HG03520 (cell line): ENCODE measurements around the gene LRCOL1.

Experiments used
- ATAC-seq: cut with Tn5 transposase; IDR thresholded peaks from one replicate; pipeline ENCODE4 v1.9.1; 2021; ENCODE audit warnings: mild to moderate bottlenecking, moderate library complexity; ENCODE audit not compliant: unreplicated experiment

Gene LRCOL1

DNA sequence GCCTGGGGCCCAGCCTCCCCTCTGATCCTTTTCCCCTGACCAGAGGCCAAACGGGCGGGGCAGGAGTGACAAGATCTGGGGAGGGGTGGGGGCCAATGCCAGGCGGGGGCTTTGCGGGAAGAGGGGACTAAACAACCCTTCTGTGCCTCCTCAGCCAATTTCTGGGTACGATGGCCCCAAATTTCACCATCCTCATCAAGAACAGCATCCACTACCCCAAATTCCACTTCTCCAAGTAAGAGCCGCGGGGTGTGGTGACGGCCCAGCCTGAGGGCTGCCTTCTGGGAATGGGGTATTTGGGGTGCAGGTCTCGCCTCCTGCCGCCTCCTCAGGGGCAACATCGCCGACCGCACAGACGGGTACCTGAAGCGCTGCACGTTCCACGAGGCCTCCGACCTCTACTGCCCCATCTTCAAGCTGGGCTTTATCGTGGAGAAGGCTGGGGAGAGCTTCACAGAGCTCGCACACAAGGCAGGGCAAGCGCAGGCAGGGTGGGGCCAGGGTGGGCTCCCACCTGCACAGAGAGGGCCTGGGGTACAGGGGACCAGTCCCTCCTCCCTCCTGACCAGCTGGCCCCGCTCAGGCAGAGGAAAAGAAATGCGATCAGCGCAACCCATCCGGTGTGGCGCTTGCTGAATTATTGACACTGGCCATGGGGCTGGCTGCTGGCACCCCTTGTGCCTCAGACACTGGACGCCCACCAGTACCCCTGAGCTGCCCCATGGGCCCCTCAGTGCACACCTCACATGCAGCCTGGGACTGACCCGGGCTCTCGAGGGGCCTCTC lies 9.9 kb upstream of the LRCOL1 start:
- no peak for ATAC-seq

- no peak for ATAC-seq
Measured at GRCh38 chr12:132619386-132620112, 9.2 kb upstream of the LRCOL1 start.

GRCh38 chr12:132619071-132619385 lies 8.6 kb upstream of the LRCOL1 start:
- no peak for ATAC-seq

DNA sequence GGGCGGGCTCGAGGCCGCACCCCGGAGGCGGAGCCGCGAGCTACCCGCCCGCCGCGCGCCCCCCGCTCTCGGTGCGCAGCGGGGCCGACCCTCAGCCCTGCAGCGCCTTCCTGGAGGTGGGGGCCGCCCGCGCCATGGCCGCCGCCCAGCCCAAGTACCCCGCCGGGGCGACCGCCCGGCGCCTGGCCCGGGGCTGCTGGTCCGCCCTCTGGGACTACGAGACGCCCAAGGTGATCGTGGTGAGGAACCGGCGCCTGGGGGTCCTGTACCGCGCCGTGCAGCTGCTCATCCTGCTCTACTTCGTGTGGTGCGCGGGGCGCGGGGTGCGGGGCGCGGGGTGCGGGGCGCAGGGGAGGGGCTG lies 8.3 kb upstream of the LRCOL1 start, which contains the start of gene P2RX2:
Gene P2RX2, plus strand, starts transcription at position 94 of the 361 bp plus-strand sequence. Its CDS starts 41 bp downstream, at position 135.
- ATAC-seq, result no peak

- ATAC-seq, result no peak
Measured at GRCh38 chr12:132617822-132618682, 7.7 kb upstream of the LRCOL1 start.

DNA sequence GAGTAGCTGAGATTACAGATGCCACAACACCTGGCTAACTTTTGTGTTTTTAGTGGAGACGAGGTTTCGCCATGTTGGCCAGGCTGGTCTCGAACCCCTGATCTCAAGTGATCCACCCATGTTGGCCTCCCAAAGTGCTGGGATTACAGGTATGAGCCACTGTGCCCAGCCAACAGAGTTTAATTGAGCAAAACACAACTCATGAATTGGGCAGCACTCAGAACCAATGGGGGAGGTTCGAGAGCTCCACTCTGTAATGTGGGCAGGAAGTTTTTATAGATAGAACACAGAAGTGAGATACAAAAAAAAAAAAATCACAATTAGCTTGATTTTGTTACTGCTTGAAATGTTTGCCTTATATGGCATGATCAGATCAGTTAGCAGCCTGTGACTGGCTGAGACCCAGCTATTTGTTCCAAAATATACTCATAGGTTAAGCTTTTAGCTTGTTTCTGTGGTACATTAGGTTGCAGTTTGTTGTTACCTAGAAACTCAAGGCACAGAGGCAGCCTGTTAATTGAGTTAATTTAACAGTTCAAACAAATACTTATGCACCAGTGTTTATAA lies 6.8 kb upstream of the LRCOL1 start:
- no peak for ATAC-seq

- ATAC-seq, result no peak
Measured at GRCh38 chr12:132615579-132616038, 5.2 kb upstream of the LRCOL1 start.

- ATAC-seq, result no peak
Measured at GRCh38 chr12:132614861-132615578, 4.6 kb upstream of the LRCOL1 start.

DNA sequence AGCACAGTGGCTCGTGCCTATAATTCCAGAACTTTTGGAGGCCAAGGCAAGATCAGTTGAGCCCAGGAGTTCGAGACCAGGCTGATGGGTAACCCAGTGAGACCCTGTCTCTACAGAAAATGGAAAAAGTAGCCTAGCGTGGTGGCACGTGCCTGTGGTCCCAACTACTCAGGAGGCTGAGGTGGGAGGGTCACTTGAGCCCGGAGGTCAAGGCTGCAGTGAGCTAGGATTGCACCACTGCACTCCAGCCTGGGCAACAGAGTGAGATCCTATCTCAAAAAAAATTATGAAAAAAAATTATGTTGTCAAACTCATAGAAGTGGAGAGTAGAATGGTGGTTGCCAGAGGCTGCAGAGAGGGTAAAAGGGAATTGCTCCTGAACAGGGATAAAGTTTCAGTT lies 3.6 kb upstream of the LRCOL1 start:
- ATAC-seq, result no peak

GRCh38 chr12:132611620-132612019 lies 1.2 kb upstream of the LRCOL1 start:
- no peak for ATAC-seq

- ATAC-seq, result no peak
Measured at GRCh38 chr12:132610866-132611602, 652 bp upstream of the LRCOL1 start.

GRCh38 chr12:132608231-132609171 lies 1.9 kb downstream of the LRCOL1 start:
- no peak for ATAC-seq

DNA sequence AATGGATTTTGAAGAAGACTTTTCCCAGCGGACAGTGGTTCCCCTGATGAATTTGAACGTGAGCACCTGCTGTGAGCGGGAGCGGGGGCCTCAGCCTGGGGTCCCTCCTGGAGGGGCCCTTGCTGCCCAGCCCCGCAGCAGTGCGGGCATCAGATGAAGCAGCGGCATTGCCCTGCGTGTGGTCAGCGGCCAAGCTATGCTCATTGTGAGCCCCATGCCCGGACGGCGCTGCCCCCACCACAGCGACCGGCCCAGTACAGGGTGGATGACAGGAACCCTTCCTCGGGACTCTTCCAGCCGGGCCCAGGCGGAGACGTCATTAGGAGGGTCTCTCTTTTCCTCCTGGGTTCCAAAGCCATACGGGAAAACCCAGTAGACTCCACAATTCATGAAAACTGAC lies 3.5 kb downstream of the LRCOL1 start:
- ATAC-seq, result no peak

GRCh38 chr12:132606466-132606865 lies 3.9 kb downstream of the LRCOL1 start:
- no peak for ATAC-seq

DNA sequence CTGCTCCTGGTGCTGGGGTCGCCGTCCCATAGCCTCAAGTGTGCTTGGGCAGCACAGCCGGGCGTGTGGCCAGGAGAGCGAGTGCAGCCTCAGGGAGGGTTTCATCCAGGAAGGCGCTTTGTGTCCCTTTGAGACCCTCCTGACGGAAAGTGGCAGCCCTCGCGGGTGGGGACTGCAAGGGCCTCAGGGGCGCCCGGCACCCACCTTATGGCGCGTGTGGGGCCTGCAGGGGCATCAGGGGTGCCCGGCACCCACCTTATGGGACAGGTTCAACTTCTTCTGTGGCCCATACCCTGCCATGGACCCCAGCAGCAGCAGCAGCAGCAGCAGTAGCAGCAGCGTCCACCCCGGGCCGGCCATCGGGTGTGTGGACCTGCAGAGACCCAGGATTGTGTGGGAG lies 4.5 kb downstream of the LRCOL1 start:
- ATAC-seq, result no peak

DNA sequence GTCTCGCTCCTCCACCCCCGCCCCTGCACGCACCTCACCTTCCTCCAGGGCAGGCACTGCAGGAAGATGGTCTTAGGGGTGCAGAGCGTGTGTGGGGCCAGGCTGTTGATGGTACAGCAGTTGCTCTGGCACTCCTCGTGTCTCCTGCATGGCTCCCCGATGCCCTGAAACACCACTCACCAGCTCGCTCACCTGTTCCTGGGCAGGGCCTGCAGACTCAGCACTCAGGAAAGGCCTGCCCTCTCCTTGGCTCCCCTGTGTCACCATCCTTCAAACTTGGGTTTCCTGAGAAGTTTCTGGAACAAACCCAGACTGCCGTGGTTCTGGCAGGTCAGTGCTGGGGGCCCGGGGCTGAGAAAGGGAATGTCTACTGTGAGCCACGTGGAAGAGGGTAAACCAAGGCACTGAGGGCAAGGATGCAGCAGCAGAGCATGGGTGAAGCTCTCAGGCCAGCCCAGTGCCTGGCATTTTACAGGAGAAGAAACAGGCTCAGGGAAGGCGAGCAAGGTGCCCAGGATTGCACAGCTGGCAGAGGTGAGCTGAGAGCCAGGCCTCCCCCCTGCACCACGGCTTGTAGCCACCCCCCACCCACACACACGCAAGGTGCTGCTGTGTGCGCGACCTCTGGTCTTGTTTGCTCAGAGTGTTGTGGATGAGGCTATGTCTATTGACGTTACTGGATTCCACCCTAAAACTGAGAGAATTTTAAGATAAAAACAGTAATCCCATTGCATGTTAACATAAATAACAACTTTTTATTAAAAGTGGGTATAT lies 5.5 kb downstream of the LRCOL1 start:
- no peak for ATAC-seq

DNA sequence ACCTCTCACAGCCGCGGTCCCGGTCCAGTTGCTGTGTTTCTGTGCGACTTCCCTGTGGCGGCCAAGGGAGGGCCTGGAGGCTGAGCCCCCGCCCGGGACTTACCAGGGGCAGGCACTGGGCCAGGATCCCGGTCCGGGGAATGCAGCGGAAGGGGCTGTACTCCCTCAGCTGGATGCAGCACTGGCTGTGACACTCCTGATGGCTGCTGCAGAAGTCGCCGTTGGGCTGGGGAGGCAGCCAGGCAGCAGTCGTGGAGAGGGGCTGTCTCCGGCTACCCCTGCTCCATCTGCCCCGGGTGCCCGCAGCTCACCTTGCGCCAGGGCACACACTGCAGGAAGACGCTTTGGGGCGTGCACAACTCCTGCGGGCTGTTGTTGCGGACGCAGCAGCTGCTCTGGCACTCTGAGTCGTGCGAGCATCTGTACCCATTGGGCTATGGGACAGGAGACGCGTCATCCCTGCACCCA lies 6.2 kb downstream of the LRCOL1 start:
- ATAC-seq, result no peak
